A549 (cell line): Measurements from ENCODE around the gene DHX32.

ENCODE experiments used
- CHD4 ChIP-seq: fragments of 200-600 bp; sonication (generic); IDR thresholded peaks from 2 replicates; pipeline ENCODE4 v1.6.1; 2016; ENCODE audit warnings: antibody characterized with exemption, mild to moderate bottlenecking, borderline replicate concordance
- CTCF ChIP-seq: fragments of >200 bp; sonication (Bioruptor Twin); formaldehyde crosslinking; IDR thresholded peaks from 3 replicates; pipeline ENCODE4 v1.5.1; 2016
- KDM1A ChIP-seq: fragments of 200-600 bp; sonication (generic); IDR thresholded peaks from 2 replicates; pipeline ENCODE4 v1.6.1; 2016; ENCODE audit warnings: low read depth, mild to moderate bottlenecking
- KDM5A ChIP-seq: fragments of 200-600 bp; sonication (generic); IDR thresholded peaks from 2 replicates; pipeline ENCODE4 v1.6.1; 2016; ENCODE audit warnings: antibody characterized with exemption, mild to moderate bottlenecking
- MAFK ChIP-seq: fragments of 450-650 bp; IDR thresholded peaks from 2 replicates; pipeline ENCODE4 v1.6.1; 2014; ENCODE audit not compliant: partially characterized antibody
- NFE2L2 ChIP-seq: fragments of 150-350 bp; conservative IDR thresholded peaks from 2 replicates; pipeline ENCODE4 v1.6.1; 2014; ENCODE audit warnings: low read length
- RAD21 ChIP-seq, 2 experiments: fragments of >200 bp in 1 of 2; sonication (Bioruptor Twin) in 1 of 2; formaldehyde crosslinking in 1 of 2; IDR thresholded peaks in 1 of 2; conservative IDR thresholded peaks in 1 of 2; 2 replicates in 1 of 2; 3 replicates in 1 of 2; pipeline ENCODE4 v1.6.1; 2012 to 2018; ENCODE audit warnings: inconsistent platforms in 1 of 2
- RCOR1 ChIP-seq: fragments of 150-350 bp; IDR thresholded peaks from 2 replicates; pipeline ENCODE4 v1.6.1; 2014; ENCODE audit warnings: antibody characterized with exemption, low read length, low read depth
- RNF2 ChIP-seq: fragments of 200-600 bp; sonication (generic); IDR thresholded peaks from 2 replicates; pipeline ENCODE4 v1.6.1; 2016; ENCODE audit warnings: low read depth, mild to moderate bottlenecking, antibody characterized with exemption, moderate library complexity, borderline replicate concordance
- TP53 ChIP-seq: fragments of 250-450 bp; sonication (Bioruptor Pico); IDR thresholded peaks from 2 replicates; pipeline ENCODE4 v1.5.0; 2021; ENCODE audit warnings: mild to moderate bottlenecking, moderate library complexity
- TF ChIP-seq, protein P1 (sequence below): fragments of 150-350 bp; IDR thresholded peaks from 2 replicates; pipeline ENCODE4 v1.6.1; 2014; ENCODE audit warnings: low read depth, mild to moderate bottlenecking, low read length

GRCh38 chr10:125881192-125881591, at the start of gene DHX32:
- TF ChIP-seq CTCF (no peak), RCOR1 (no peak), MAFK (no peak), NFE2L2 (no peak), KDM1A (no peak), CHD4 (no peak), TP53 (CRISPR knock-in tag) (no peak), RAD21 (conservative IDR thresholded peaks at IDR 0.05 in 1 of 2, IDR thresholded peaks at IDR 0.05 in 1 of 2) (no peak), RNF2 (no peak), KDM5A (no peak)
- TF ChIP-seq, protein P1, sequence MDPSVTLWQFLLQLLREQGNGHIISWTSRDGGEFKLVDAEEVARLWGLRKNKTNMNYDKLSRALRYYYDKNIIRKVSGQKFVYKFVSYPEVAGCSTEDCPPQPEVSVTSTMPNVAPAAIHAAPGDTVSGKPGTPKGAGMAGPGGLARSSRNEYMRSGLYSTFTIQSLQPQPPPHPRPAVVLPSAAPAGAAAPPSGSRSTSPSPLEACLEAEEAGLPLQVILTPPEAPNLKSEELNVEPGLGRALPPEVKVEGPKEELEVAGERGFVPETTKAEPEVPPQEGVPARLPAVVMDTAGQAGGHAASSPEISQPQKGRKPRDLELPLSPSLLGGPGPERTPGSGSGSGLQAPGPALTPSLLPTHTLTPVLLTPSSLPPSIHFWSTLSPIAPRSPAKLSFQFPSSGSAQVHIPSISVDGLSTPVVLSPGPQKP: no peak
